NOMO-1 treated with dmso at 0.1 percent for 144 hours (cell line): Measurements from ENCODE around the gene STOML3.
"Not testable (repeated sequence)": the region's sequence is repeated elsewhere in the genome, so short reads cannot be mapped to it uniquely, and the experiment has no call there.

Experiments
- DNase-seq: peaks from one replicate; lab custom pipeline; 2025; ENCODE audit not compliant: unreplicated experiment; lab: John Stamatoyannopoulos, UW

STOML3 gene

GRCh38 chr13:38990693-38991092 is at the start of gene STOML3:
STOML3 (minus strand) TSS chr13:38990831; CDS start chr13:38990721, 110 bp downstream.
- DNase-seq: no peak

- no peak for DNase-seq
Observed at GRCh38 chr13:39040206-39040605, 49.6 kb upstream of the STOML3 start.

- no peak for DNase-seq
Observed at GRCh38 chr13:39039041-39039440, 48.4 kb upstream of the STOML3 start.

- peak; percentile 21 for DNase-seq
Observed at GRCh38 chr13:39038569-39039030, 48.0 kb upstream of the STOML3 start.

- peak; percentile 92 for DNase-seq
Observed at GRCh38 chr13:39037880-39038568, 47.4 kb upstream of the STOML3 start, which contains the start of the genes NHLRC3 and PROSER1. NHLRC3 (plus strand) TSS chr13:39038456; CDS start chr13:39038640, 184 bp downstream. PROSER1 (minus strand) TSS chr13:39038089; CDS start chr13:39037242, 847 bp downstream.

GRCh38 chr13:39037410-39037879 is 46.8 kb upstream of the STOML3 start:
- no peak for DNase-seq

- DNase-seq: peak; percentile 6
Observed at GRCh38 chr13:39036212-39036611, 45.6 kb upstream of the STOML3 start.

- no peak for DNase-seq
Observed at GRCh38 chr13:39035799-39036198, 45.2 kb upstream of the STOML3 start.

GRCh38 chr13:39035204-39035603 is 44.6 kb upstream of the STOML3 start:
- no peak for DNase-seq

GRCh38 chr13:39034085-39034484 is 43.5 kb upstream of the STOML3 start:
- no peak for DNase-seq

GRCh38 chr13:39032150-39032549 is 41.5 kb upstream of the STOML3 start:
- DNase-seq: no peak

GRCh38 chr13:39025433-39025839 is 34.8 kb upstream of the STOML3 start:
- no peak for DNase-seq

- no peak for DNase-seq
Observed at GRCh38 chr13:39023761-39024160, 33.1 kb upstream of the STOML3 start.

GRCh38 chr13:39023316-39023715 is 32.7 kb upstream of the STOML3 start:
- DNase-seq: no peak

- no peak for DNase-seq
Observed at GRCh38 chr13:39020853-39021462, 30.3 kb upstream of the STOML3 start.

- DNase-seq: no peak
Observed at GRCh38 chr13:39016787-39017186, 26.2 kb upstream of the STOML3 start.

GRCh38 chr13:39016087-39016486 is 25.5 kb upstream of the STOML3 start:
- DNase-seq: no peak

GRCh38 chr13:39013462-39013861 is 22.8 kb upstream of the STOML3 start:
- no peak for DNase-seq

- DNase-seq: no peak
Observed at GRCh38 chr13:39012608-39013007, 22.0 kb upstream of the STOML3 start.

- not testable (repeated sequence) for DNase-seq
Observed at GRCh38 chr13:39006371-39007111, 15.9 kb upstream of the STOML3 start.

GRCh38 chr13:38998739-38999138 is 8.1 kb upstream of the STOML3 start:
- DNase-seq: no peak

GRCh38 chr13:38993381-38993780 is 2.8 kb upstream of the STOML3 start:
- no peak for DNase-seq
